Prostate gland (tissue), 2 donors: ENCODE measurements around the gene SORT1.

Source experiments
- POLR2A ChIP-seq: fragments of 450-650 bp; IDR thresholded peaks from one replicate; pipeline ENCODE4 v1.6.1; 2016; ENCODE audit warnings: antibody characterized with exemption, mild to moderate bottlenecking
- TF ChIP-seq, protein P1 (sequence below), 4 experiments: fragments of 200-600 bp in 2 of 4; fragments of 450-650 bp in 2 of 4; sonication (generic) in 2 of 4; IDR thresholded peaks; 1 replicate in 3 of 4; 2 replicates in 1 of 4; pipeline ENCODE4 v1.5.1; 2016 to 2019; ENCODE audit warnings: antibody characterized with exemption in 4 of 4, mild to moderate bottlenecking in 2 of 4, moderate library complexity in 2 of 4

DNA sequence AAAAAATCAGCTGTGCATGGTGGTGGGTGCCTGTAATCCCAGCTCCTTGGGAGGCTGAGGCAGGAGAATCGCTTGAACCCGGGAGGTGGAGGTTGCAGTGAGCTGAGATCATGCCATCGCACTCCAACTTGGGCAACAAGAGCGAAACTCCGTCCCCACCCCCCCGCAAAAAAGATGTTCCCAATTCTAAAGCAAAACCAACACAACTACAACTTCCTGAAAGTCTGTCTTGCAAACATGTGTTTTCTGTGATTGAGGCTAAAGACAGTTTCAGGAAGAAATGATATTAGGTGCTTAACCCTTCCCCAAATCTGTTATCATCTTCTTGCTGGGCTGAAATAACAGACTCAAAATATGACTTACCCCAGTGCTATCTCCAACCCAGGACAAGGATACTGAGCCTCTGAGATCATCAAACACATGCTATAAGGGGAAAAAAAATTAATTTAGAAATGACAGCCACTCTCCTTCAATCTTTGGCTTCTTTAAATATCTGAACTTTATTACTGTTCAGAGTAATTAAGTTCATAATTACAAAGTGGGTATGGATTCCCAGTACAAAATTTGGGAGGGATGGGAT lies 28.5 kb downstream of the SORT1 start:
- TF ChIP-seq, protein P1, sequence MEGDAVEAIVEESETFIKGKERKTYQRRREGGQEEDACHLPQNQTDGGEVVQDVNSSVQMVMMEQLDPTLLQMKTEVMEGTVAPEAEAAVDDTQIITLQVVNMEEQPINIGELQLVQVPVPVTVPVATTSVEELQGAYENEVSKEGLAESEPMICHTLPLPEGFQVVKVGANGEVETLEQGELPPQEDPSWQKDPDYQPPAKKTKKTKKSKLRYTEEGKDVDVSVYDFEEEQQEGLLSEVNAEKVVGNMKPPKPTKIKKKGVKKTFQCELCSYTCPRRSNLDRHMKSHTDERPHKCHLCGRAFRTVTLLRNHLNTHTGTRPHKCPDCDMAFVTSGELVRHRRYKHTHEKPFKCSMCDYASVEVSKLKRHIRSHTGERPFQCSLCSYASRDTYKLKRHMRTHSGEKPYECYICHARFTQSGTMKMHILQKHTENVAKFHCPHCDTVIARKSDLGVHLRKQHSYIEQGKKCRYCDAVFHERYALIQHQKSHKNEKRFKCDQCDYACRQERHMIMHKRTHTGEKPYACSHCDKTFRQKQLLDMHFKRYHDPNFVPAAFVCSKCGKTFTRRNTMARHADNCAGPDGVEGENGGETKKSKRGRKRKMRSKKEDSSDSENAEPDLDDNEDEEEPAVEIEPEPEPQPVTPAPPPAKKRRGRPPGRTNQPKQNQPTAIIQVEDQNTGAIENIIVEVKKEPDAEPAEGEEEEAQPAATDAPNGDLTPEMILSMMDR (IDR thresholded peaks at IDR 0.05), result no peak
- TF ChIP-seq POLR2A, result no peak
